ENCODE results near the gene PDGFA.

GRCh38 chr7:480531-481218 lies 39.0 kb downstream of the PDGFA start:
- TF ChIP-seq EZH2 (IDR thresholded peaks at IDR 0.05), result no peak
- TF ChIP-seq POLR2AphosphoS5 (IDR thresholded peaks at IDR 0.05; ENCODE audit: borderline replicate concordance, low read depth, low read length), result no peak
- TF ChIP-seq FOXP2 (optimal IDR thresholded peaks at IDR 0.05; ENCODE audit: control extremely low read depth, extremely low read length, insufficient read depth), result no peak

Data from SK-N-MC (cell line).